Lower leg skin (tissue), 3 donors: ENCODE measurements around the gene SPNS2.

Experiments used
- POLR2A ChIP-seq, 2 donors: fragments of 450-650 bp; IDR thresholded peaks; one replicate each; pipeline ENCODE4 v1.6.1; 2016 to 2017; ENCODE audit warnings: antibody characterized with exemption in 2 of 2, mild to moderate bottlenecking in 1 of 2, moderate library complexity in 1 of 2
- TF ChIP-seq, protein P1 (sequence below), 3 donors: fragments of 450-650 bp; IDR thresholded peaks; one replicate each; pipeline ENCODE4 v1.5.1; 2016; ENCODE audit warnings: antibody characterized with exemption in 3 of 3, mild to moderate bottlenecking in 3 of 3, moderate library complexity in 2 of 3

- TF ChIP-seq POLR2A (IDR thresholded peaks at IDR 0.05), result no peak
- TF ChIP-seq, protein P1, sequence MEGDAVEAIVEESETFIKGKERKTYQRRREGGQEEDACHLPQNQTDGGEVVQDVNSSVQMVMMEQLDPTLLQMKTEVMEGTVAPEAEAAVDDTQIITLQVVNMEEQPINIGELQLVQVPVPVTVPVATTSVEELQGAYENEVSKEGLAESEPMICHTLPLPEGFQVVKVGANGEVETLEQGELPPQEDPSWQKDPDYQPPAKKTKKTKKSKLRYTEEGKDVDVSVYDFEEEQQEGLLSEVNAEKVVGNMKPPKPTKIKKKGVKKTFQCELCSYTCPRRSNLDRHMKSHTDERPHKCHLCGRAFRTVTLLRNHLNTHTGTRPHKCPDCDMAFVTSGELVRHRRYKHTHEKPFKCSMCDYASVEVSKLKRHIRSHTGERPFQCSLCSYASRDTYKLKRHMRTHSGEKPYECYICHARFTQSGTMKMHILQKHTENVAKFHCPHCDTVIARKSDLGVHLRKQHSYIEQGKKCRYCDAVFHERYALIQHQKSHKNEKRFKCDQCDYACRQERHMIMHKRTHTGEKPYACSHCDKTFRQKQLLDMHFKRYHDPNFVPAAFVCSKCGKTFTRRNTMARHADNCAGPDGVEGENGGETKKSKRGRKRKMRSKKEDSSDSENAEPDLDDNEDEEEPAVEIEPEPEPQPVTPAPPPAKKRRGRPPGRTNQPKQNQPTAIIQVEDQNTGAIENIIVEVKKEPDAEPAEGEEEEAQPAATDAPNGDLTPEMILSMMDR (IDR thresholded peaks at IDR 0.05), result no peak
Measured at GRCh38 chr17:4527566-4528125, 29.0 kb downstream of the SPNS2 start.
